Fibroblast of lung (primary cell): Measurements from ENCODE around the gene CCDC3. TPM values are rescaled to one million over a fixed set of nuclear protein-coding genes. Genes with fewer than 3 reads are reported as not detected.

ENCODE experiments used
- DNase-seq, 2 donors: peaks; one replicate each; pipeline versions ENCODE4 v3.0.0 to v3.0.0-alpha.2; 2010; ENCODE audit warnings: low read depth in 2 of 2
- H2AFZ ChIP-seq: 2 replicates; pipeline ENCODE4 v1.5.1; 2012; ENCODE audit warnings: low read length, control low read depth, inconsistent platforms
- H3K27ac ChIP-seq: 2 replicates; pipeline ENCODE4 v1.5.1; 2011; ENCODE audit warnings: low read length, control low read depth; ENCODE audit not compliant: insufficient read depth
- H3K27me3 ChIP-seq: 2 replicates; pipeline ENCODE4 v1.5.1; 2011; ENCODE audit warnings: mild to moderate bottlenecking, low read length; ENCODE audit not compliant: control insufficient read depth, insufficient read depth
- H3K36me3 ChIP-seq: 2 replicates; pipeline ENCODE4 v1.5.1; 2011; ENCODE audit warnings: low read length; ENCODE audit not compliant: control insufficient read depth, insufficient read depth
- H3K4me1 ChIP-seq: 2 replicates; pipeline ENCODE4 v1.5.1; 2011; ENCODE audit warnings: low read length; ENCODE audit not compliant: control insufficient read depth, insufficient read depth; ENCODE audit errors: extremely low read depth
- H3K4me2 ChIP-seq: 2 replicates; pipeline ENCODE4 v1.5.1; 2011; ENCODE audit warnings: low read length, control low read depth; ENCODE audit not compliant: insufficient read depth; ENCODE audit errors: extremely low read depth
- H3K4me3 ChIP-seq, 4 experiments: fragments of 200-600 bp in 1 of 4; sonication (generic) in 1 of 4; replicated peaks in 1 of 4; 2 replicates each; pipeline ENCODE4 v1.5.1; 2011 to 2016; ENCODE audit warnings: low read length in 4 of 4, low read depth in 3 of 4, mild to moderate bottlenecking in 3 of 4, control low read depth in 2 of 4, inconsistent platforms in 1 of 4, mixed read lengths in 1 of 4; ENCODE audit not compliant: insufficient read depth in 1 of 4; ENCODE audit errors: control extremely low read depth in 1 of 4
- H3K79me2 ChIP-seq: 2 replicates; pipeline ENCODE4 v1.5.1; 2012; ENCODE audit warnings: mild to moderate bottlenecking, low read length, inconsistent platforms; ENCODE audit not compliant: control insufficient read depth, insufficient read depth
- H3K9ac ChIP-seq: 2 replicates; pipeline ENCODE4 v1.5.1; 2011; ENCODE audit warnings: mild to moderate bottlenecking, low read length, control low read depth; ENCODE audit not compliant: insufficient read depth
- H3K9me3 ChIP-seq: 2 replicates; pipeline ENCODE4 v1.5.1; 2012; ENCODE audit warnings: low read depth, low read length; ENCODE audit not compliant: control insufficient read depth, insufficient read depth
- H4K20me1 ChIP-seq: 2 replicates; pipeline ENCODE4 v1.5.1; 2011; ENCODE audit warnings: low read length; ENCODE audit not compliant: control insufficient read depth, insufficient read depth; ENCODE audit errors: extremely low read depth
- CTCF ChIP-seq, 2 donors: IDR thresholded peaks in 1 of 2; conservative IDR thresholded peaks in 1 of 2; 1 replicate in 1 of 2; 2 replicates in 1 of 2; pipeline ENCODE4 v1.5.1; 2011 to 2012; ENCODE audit warnings: low read length in 2 of 2, control low read depth in 1 of 2, inconsistent platforms in 1 of 2, low read depth in 1 of 2, mild to moderate bottlenecking in 1 of 2
- EZH2 ChIP-seq: IDR thresholded peaks from 2 replicates; pipeline ENCODE4 v1.5.1; 2012; ENCODE audit warnings: low read length, control low read depth, mild to moderate bottlenecking; ENCODE audit errors: missing control alignments
- polyA plus RNA-seq, 2 donors: library from polyadenylated mRNA; depleted of rRNA in 1 of 2; stranded (reverse) in 1 of 2; unstranded in 1 of 2; fragments of >200 nt; gene quantifications; 2 replicates each; pipeline ENCODE4 v1.2.1, GENCODE V29; 2011 to 2012; ENCODE audit warnings: missing spikeins in 1 of 2
- total RNA-seq: library from RNA; depleted of rRNA; stranded (reverse); fragments of >200 nt; gene quantifications from 2 replicates; pipeline ENCODE4 v1.2.1, GENCODE V29; 2014

The CCDC3 gene
- total and polyA plus RNA-seq, 2 donors (not counting 1 experiment from before 2014, with no cell fraction given), result 0.33 to 0.65 TPM

- Histone ChIP-seq H3K27me3 (peaks cover 2% of the 10 kb centered on the region), H3K9me3 (no peaks in the 10 kb centered on the region), H3K27ac (no peak overlapping the region), H3K79me2 (no peaks in the 10 kb centered on the region), H2AFZ (no peak overlapping the region), H3K4me1 (peaks cover 3% of the 10 kb centered on the region), H3K36me3 (no peaks in the 10 kb centered on the region), H3K9ac (no peak overlapping the region), H4K20me1 (no peaks in the 10 kb centered on the region), H3K4me2 (no peak overlapping the region), H3K4me3 (no peak overlapping the region)
- TF ChIP-seq EZH2 (no peak), CTCF (conservative IDR thresholded peaks at IDR 0.05 in 1 of 2, IDR thresholded peaks at IDR 0.05 in 1 of 2; ENCODE audit: low read depth in 1 of 2, low read length in 2 of 2) (no peak)
- peak in 1 of 2 donors; percentile 9 for DNase-seq
Measured at GRCh38 chr10:12849319-12850181, 152.0 kb downstream of the CCDC3 start.

GRCh38 chr10:12848439-12849173 is 152.9 kb downstream of the CCDC3 start:
- no peaks in the 10 kb centered on the region for H3K79me2 ChIP-seq
- no peaks in the 10 kb centered on the region for H4K20me1 ChIP-seq
- no peak overlapping the region for H3K27ac ChIP-seq
- H2AFZ ChIP-seq, result no peak overlapping the region
- no peaks in the 10 kb centered on the region for H3K9me3 ChIP-seq
- H3K9ac ChIP-seq, result no peak overlapping the region
- H3K4me2 ChIP-seq, result no peak overlapping the region
- TF ChIP-seq CTCF (conservative IDR thresholded peaks at IDR 0.05 in 1 of 2, IDR thresholded peaks at IDR 0.05 in 1 of 2; ENCODE audit: low read depth in 1 of 2, low read length in 2 of 2) (no peak), EZH2 (no peak)
- peaks cover 2% of the 10 kb centered on the region for H3K27me3 ChIP-seq
- no peak overlapping the region for H3K4me3 ChIP-seq
- no peaks in the 10 kb centered on the region for H3K36me3 ChIP-seq
- no peak for DNase-seq
- peaks cover 4% of the 10 kb centered on the region for H3K4me1 ChIP-seq

- Histone ChIP-seq H3K9ac (no peak overlapping the region), H3K4me2 (no peak overlapping the region), H3K36me3 (no peaks in the 10 kb centered on the region), H3K4me1 (peaks cover 4% of the 10 kb centered on the region), H3K79me2 (no peaks in the 10 kb centered on the region), H3K27me3 (peaks cover 2% of the 10 kb centered on the region), H3K4me3 (no peak overlapping the region), H4K20me1 (no peaks in the 10 kb centered on the region), H2AFZ (no peak overlapping the region), H3K27ac (no peak overlapping the region), H3K9me3 (no peaks in the 10 kb centered on the region)
- DNase-seq, result no peak
- TF ChIP-seq EZH2 (no peak), CTCF (conservative IDR thresholded peaks at IDR 0.05 in 1 of 2, IDR thresholded peaks at IDR 0.05 in 1 of 2; ENCODE audit: low read depth in 1 of 2, low read length in 2 of 2) (no peak)
Measured at GRCh38 chr10:12847361-12847975, 154.0 kb downstream of the CCDC3 start.
